HPDE6-E6E7 (cell line): ENCODE results near the gene APOC4.
"Not testable (repeated sequence)": the region's sequence is repeated elsewhere in the genome, so short reads cannot be mapped to it uniquely, and the experiment has no call there.

ENCODE experiments used
- DNase-seq: peaks from one replicate; pipeline ENCODE4 v3.0.0; 2011; ENCODE audit warnings: missing footprints; ENCODE audit errors: extremely low spot score

APOC4 gene

DNA sequence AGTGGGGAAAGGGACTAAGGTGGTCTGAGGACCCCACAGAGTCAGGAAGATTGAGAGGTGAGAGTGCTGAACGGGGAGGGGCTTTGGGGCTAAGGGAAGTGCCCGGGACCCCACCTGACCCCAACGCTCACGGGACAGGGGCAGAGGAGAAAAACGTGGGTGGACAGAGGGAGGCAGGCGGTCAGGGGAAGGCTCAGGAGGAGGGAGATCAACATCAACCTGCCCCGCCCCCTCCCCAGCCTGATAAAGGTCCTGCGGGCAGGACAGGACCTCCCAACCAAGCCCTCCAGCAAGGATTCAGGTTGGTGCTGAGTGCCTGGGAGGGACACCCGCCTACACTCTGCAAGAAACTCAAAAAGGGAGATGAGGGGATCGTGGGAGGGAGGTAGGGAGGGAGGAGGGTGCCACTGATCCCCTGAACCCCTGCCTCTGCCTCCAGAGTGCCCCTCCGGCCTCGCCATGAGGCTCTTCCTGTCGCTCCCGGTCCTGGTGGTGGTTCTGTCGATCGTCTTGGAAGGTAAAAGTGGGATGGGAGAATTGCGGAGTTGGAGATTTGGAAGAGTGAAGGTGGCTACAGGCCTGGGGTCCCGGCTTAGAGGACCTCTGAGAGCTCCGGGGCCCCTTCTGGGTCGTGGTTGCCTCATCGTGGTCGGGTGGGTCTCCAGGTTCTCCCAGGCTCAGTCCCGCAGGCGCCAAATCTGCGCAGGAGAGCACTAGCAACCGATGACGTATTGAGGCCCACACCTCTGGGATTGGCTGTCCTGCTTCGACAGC lies 27.4 kb upstream of the APOC4 start, which contains the start of gene APOC1:
TSS of gene APOC1 (plus strand) at position 176 of the 774 bp plus-strand sequence. CDS start at position 460, 284 bp downstream.
- DNase-seq, result peak; percentile 96

DNA sequence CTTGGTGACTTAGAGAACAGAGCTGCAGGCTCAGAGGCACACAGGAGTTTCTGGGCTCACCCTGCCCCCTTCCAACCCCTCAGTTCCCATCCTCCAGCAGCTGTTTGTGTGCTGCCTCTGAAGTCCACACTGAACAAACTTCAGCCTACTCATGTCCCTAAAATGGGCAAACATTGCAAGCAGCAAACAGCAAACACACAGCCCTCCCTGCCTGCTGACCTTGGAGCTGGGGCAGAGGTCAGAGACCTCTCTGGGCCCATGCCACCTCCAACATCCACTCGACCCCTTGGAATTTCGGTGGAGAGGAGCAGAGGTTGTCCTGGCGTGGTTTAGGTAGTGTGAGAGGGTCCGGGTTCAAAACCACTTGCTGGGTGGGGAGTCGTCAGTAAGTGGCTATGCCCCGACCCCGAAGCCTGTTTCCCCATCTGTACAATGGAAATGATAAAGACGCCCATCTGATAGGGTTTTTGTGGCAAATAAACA lies 17.8 kb upstream of the APOC4 start:
- DNase-seq, result no peak

DNA sequence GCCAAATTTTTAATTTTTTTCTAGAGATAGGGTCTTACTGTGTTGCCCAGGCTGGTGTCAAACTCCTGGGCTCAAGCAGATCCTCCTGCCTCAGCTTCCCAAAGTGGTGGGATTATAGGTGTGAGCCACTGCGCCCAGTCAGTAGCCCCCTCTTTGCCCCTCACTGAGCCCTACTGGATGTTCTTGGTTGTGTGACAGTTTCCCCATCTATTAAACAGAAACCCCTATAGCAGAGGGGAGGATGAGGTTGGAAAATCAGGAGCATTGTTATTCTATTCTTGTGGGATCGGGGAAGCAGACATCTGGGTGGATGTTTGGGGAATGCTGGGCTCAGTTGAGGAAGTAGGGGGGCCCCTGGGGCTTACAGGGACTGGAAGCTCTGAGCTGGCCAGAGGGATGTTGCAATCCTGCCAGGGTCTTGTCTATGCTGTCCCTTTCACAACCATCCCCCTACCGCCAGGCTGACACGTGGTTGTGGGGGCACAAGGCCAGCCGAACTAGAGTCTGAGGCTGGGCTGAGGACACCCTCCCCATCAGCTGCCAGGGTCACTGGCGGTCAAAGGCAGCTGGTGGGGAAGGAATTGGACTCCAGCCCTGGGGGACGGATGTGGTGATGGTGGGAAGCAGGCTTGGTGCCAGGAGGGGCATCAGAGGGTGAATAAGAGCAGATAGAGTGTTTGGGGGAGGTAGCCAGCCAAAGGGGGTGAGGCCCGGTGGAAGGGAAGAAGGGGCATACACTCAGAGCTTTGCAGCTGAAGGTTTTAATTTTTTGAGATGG lies 16.7 kb upstream of the APOC4 start:
- no peak for DNase-seq

DNA sequence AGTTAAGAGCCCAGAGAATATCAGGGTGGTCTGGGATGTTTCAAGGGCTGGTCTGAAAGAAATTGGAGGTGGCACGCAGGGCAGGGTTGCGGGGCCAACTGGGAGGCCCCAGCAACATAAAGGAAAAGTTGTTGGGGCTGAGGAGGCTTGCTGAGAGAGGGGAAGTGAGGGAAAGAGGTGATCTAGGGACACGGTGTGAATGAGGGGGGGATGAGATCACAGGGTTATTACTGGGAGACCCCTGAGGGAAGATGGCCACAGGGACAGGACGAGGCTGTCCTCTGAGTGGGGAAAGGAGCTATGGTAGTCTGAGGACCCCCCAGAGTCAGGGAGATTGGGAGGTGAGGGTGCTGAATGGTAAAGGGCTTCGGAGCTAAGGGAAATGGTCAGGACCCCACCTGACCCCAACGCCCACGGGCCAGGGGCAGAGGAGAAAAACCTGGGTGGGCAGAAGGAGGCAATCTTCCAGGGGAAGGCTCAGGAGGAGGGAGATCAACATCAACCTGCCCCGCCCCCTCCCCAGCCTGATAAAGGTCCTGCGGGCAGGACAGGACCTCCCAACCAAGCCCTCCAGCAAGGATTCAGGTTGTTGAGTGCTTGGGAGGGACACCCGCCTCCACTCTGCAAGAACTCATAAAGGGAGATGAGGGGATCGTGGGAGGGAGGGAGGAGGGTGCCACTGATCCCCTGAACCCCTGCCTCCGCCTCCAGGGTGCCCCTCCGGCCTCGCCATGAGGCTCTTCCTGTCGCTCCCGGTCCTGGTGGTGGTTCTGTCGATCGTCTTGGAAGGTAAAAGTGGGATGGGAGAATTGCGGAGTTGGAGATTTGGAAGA lies 15.6 kb upstream of the APOC4 start:
- DNase-seq, result not testable (repeated sequence)

DNA sequence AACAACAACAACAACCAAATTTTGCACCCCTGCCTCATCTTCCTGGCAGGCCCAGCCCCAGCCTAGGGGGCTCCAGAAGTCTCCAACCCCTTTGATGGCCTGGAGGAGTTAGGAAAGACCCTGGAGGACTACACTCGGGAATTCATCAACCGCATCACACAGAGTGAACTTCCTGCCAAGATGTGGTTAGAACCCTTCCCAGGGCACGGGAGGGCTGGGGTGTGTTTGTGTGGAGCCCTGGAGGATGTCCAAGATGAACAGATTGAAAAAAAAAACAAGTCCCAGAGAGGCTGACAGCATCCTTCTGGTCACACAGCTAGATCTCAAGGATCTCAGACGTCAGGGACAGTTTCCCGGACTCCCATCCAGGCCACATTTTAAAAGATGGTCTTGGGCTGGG lies 14.3 kb upstream of the APOC4 start:
- DNase-seq, result no peak

DNA sequence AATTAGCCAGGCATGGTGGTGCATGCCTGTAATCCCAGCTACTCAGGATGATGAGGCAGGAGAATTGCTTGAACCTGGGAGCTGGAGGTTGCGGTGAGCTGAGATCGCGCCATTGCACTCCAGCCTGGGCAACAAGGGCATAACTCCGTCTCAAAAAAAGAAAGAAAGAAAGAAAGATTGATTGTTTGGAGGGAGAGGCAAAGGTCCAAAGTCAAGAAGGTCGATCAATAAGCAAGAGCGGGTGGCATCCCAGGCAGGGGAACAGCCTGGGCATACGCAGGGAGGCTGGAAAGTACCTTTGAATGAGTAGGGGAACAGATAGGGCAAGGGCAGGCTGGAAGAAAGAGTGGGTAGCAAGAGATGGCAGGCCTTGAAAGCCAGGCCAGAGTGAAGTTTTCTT lies 11.9 kb upstream of the APOC4 start:
- no peak for DNase-seq

DNA sequence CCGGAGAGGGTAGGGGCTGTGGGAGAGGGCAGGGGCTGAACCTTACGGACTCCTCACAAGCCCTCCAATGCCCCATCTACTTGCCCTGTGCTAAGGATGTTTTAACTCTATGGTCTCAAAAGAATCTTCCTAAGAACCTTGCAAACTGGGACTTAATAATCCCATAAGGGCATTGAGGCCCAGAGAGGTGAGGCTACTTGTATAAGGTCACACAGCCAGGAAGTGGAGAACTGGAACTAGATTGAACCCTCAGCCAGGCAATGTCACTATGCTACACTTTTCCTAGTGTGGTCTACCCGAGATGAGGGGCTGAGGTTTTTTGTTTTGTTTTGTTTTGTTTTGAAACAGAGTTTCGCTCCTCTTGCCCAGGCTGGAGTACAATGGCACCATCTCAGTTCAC lies 10.5 kb upstream of the APOC4 start:
- no peak for DNase-seq

DNA sequence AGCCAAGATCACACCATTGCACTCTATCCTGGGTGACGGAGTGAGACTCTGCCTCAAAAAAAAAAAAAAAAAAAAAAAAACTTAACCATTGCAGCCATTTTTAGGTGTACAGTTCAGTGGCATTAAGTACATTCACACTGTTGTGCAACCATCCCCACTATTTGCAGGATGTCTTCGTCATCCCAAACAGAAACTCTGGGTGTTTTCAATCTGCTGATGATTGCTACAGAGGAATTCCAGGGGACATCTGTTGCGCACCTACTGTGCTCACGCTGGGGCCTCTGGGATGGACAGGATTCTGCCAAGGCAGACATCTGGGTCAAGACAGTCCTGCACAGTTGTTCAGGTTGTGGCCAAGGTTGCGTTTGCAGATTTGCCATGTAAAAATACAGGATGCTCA lies 2.4 kb upstream of the APOC4 start:
- DNase-seq, result no peak

DNA sequence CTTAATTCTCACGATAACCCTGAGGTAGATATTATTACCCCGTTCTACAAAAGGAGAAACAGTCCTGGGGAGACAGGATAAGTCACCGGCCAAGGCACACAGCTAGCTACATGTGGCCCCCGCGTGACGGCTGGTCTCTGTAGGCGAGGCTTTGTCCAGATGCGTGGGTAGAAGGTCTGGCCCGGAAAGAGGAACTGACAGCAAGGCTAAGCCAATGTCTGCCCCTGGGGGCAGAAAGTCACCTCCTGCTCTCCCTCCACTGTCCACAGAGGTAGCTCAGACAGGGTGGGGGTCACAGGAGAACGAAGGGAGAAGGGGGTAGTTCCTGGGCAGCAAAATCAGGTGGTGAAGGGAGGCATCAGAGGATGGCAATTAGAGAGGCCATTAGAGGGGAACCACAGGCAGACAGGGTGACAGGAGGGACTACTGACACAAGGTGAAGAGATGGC lies 1.8 kb downstream of the APOC4 start:
- DNase-seq, result no peak

DNA sequence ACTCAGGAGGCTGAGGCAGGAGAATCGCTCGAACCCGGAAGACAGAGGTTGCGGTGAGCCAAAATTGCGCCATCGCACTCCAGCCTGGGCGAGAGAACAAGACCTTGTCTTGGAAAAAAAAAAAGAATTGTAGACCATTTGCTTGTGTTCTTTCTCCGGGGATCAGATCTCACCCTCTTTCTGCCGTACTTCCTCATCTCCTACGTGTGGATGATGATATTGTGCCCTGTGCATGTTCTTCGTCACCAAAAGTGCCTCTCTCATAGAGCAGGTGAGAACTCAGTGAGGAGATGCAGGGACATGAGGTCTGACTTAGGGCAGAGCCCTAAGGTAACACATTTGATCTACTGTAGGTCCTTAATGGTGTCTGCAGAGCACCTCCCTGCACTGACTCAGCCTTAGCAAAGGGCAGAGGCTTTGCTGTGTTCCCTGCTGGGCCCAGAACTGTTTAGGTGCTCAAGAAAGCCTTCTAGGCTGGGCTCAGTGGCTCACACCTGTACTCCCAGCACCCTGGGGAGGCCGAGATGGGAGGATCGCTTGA lies 5.1 kb downstream of the APOC4 start:
- DNase-seq, result no peak

DNA sequence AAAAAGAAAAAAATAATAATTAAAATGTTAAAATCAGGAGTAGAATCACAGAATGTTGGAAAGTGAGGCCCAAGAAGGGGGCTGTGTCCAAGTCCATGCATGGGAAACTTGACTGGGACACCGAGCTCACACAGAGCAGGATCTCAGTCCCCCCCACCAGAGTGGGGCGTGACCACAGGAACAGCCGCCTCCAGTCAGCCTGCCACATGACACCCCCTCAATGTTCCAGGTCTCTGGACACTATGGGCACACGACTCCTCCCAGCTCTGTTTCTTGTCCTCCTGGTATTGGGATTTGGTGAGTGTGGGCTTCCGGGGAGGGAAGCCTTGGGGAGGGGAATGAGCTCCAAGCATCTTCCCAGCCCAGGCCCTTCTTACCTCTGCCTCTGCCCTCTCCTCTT lies 6.2 kb downstream of the APOC4 start:
- DNase-seq, result no peak

DNA sequence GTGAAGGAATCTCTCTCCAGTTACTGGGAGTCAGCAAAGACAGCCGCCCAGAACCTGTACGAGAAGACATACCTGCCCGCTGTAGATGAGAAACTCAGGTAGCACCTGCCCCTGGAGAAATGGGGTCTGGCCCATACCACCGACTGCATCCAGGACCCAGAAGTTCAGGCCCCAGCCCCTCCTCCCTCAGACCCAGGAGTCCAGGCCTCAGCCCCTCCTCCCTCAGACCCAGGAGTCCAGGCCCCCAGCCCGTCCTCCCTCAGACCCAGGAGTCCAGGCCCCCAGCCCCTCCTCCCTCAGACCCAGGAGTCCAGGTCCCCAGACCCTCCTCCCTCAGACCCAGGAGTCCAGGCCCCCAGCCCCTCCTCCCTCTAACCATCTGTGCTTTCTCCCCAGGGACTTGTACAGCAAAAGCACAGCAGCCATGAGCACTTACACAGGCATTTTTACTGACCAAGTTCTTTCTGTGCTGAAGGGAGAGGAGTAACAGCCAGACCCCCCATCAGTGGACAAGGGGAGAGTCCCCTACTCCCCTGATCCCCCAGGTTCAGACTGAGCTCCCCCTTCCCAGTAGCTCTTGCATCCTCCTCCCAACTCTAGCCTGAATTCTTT lies 6.8 kb downstream of the APOC4 start:
- DNase-seq, result no peak

DNA sequence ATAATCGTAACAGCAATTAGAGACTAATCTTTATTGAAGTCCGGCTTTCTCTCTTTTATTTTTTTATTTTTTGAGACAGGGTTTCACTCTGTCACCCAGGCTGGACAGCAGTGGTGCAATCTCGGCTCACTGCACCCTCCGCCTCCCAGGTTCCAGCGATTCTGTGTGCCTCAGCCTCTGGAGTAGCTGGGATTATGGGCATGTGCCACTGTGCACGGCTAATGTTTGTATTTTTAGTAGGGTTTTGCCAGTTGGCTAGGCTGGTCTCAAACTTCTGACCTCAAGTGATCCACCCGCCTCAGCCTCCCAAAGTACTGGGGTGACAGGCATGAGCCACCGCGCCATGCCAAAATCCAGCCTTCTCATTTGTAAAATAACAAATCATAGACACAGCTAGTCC lies 7.5 kb downstream of the APOC4 start:
- DNase-seq, result no peak

DNA sequence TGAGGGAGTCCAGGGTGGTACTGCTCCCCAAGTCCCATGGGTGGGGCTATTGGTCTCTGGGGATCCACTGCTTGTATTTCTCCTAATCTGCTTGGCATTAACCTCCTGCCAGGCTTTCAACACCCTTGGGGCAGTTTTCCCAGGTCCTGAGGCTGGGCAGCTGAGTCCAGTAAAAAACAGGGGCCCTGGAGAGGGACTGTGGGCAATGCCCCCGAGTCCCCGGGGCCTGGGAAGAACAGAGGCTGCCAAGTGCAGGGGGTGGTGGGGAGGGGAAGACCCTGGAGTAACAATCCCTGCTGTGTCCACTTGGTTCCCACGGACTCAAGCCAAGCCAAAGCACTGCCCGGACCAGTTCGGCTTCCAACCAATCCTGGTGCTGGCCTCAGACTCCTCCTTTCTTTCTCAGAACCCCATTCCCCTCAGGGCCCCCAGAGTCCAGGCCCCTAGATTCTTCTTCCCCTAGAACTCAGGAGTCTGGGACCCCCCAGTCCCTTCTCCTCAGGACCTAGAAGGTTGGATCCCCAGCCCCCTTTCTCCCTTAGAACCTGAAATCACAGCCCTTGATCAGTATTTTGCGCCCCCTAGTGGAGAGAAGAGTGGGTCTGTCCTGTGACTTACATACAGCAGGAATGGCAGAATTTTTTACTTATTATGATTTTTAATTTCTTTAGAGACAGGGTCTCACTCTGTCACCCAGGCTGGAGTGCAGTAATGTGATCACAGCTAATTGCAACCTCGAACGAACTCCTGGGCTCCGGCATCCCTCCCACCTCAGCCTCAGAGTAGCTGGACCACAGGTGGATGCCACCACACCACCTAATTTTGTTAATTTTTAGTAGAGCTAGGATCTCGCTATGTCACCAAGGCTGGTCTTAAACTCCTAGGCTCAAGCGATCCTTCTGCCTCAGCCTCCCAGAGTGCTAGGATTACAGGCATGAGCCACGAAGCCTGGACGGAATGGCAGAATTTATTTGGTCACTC lies 9.4 kb downstream of the APOC4 start:
- peak; percentile 73 for DNase-seq

DNA sequence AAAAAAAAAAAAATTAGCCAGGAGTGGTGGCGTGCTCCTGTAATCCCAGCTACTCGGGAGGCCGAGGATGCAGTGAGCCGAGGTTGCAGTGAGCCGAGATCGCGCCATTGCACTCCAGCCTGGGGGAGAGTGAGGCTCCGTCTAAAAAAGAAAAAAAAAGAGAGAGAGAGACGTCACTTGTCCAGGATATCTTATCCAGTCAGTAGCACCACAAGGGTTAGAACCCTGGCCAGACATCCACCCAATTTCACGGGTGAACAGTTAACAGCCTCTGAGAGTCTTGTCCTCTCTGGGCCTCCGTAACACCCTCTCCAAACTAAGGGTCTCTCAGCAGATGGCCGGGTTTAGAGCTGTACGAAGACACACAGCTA lies 12.2 kb downstream of the APOC4 start:
- no peak for DNase-seq

DNA sequence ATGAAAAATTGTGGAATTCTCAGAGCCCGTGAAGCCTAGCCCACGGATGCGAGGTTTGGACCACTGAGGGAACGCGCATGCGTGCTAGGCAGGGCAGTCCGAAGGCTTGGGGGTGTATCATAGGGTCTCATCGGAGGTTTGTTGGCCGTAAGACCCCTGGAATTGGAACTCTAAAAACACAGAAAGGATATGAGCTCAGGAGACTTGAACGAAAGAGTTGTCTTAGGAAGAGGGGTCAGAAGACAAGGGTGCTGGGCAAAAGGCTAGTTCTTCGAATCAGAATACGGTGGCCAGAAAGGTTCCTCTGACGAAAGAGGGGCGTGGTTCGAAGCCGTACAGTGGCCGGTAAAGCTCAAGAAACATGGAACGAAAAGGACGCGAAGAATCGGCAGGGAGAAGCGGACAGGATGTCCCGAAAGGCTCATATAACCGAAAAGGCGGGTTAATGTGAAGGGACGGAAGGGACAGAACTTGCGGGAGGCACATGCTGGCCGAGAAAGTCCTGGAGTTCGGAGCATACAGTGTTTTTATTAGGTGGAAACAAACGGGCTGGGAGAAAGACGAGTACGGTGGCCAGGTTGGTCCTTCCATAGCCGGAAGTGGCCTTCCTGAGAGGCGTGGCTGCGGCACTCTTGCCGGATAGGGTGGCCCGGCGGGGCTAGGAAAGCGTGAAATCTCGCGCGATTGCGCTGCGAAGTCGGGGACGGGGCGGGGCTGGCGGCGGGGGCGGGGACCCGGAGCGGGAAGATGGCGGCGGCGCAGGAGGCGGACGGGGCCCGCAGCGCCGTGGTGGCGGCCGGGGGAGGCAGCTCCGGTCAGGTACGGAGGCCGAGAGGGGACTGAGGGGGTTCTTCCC lies 12.8 kb downstream of the APOC4 start, which contains the start of gene CLPTM1:
TSS of gene CLPTM1 (plus strand) at position 732 of the 856 bp plus-strand sequence. CDS start at position 748, 16 bp downstream.
- DNase-seq, result peak; percentile 98

DNA sequence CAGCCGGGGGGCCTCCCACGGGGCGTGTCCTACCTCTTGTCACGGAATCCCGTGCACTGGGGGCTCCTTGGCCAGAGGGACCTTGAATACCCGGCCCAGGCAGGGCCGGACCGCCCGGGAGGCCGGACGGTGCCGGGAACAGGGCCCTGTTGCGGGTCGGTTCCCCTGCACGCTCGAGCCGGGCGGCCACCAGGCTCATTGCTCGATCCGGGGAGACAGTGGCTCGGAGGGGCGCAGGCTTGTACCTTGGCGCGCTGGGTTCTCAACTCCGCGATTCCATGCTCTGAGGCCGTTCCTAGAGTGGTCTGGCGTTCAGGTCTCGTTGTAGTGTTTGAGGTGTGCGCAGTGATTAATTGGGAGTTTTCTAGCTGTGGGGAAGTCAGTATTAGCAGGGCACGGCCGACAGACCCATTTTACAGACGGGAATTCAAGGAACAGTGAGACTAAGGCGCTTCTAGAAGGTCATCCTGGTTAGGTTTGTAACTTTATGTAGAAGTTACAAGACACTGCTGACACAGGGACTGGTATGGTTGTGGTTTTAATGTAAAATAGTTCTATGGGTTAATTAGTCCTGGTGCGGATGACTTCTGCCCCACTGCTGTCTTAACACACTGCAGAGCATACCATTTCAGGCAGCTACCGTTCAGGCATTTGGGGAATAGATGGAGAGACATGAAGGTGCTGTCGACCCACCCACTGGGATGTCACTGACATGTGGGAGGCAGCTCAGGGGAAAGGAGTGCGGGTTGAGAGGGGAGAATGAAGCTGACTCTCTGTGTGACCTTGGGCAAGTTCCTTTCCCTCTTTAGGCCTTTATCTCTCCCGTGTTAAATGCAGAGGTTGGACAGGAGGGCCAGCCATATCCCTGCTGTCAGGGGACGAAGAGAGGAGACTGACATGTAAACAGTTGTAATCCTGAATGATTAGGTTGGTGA lies 13.7 kb downstream of the APOC4 start:
- no peak for DNase-seq

DNA sequence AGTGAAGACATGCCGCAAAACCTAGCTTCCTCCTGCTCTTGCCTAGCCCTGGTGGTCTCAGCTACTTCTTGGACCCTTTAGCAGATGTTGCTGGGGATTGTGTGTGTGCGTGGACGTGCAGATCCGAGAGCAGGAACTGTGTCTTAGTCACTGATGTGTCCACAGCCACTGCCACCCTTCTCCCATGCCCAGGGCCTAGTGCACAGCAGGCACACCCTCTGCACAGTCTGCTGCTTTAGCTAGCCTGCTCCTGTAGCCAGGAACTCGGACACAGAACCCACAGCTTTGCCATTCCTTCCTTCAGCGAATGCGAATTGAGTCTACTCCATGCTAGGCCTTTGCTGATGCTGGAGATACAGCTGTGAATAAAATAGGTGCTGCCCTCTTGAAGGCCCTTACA lies 15.5 kb downstream of the APOC4 start:
- DNase-seq, result no peak
